Type B pancreatic cell (in vitro differentiated cells): ENCODE data around the gene ARHGEF7. TPM values are rescaled to one million over a fixed set of nuclear protein-coding genes. Genes with fewer than 3 reads are reported as not detected.

Source experiments
- DNase-seq: peaks from one replicate; pipeline ENCODE4 v3.0.0; 2021; ENCODE audit warnings: mixed read lengths; ENCODE audit not compliant: unreplicated experiment; ENCODE audit errors: extremely low spot score
- H3K27ac Mint-ChIP-seq: 2 replicates; pipeline ENCODE4 v1.8.0; 2021; ENCODE audit warnings: mild to moderate bottlenecking, mixed read lengths
- H3K27me3 Mint-ChIP-seq: 2 replicates; pipeline ENCODE4 v1.8.0; 2021; ENCODE audit warnings: mixed read lengths
- H3K36me3 Mint-ChIP-seq: 2 replicates; pipeline ENCODE4 v1.8.0; 2021; ENCODE audit warnings: mixed read lengths
- H3K4me1 Mint-ChIP-seq: one replicate; pipeline ENCODE4 v1.8.0; 2021; ENCODE audit warnings: mixed read lengths; ENCODE audit not compliant: unreplicated experiment
- H3K4me3 Mint-ChIP-seq: 2 replicates; pipeline ENCODE4 v1.8.0; 2021; ENCODE audit warnings: mild to moderate bottlenecking, mixed read lengths
- H3K9me3 Mint-ChIP-seq: 2 replicates; pipeline ENCODE4 v1.8.0; 2021; ENCODE audit warnings: mixed read lengths
- total RNA-seq: library from RNA; stranded (reverse); gene quantifications from 2 replicates; pipeline ENCODE4 v1.2.1, GENCODE V29; 2021; ENCODE audit warnings: low replicate concordance
- TF ChIP-seq, protein P1 (sequence below): fragments of 200-600 bp; sonication (generic); conservative IDR thresholded peaks from 2 replicates; pipeline ENCODE4 v1.5.0; 2021; ENCODE audit warnings: antibody characterized with exemption, mild to moderate bottlenecking

Gene ARHGEF7
- total RNA-seq, 1 donor from 2014 or later, result 103 TPM

DNA sequence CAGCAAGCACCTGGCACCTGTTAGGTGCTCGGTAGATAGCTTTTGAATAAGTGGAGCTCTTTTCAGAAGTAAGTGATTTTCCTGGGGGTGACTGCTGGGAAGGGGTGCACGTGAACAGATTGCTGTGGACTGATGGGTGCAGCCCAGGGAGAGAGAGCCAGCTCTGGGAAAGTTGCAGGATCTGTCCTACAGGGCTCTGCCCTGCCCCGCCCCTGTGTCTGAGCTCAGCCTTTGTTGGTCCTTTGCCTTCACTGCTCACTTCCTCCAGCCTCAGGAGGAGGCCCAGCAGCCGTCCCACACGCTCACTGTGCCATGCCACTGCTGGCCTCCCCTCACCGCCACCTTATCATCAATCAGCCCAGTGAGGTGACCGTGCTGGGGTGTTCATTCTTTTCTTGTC lies 171.6 kb downstream of the ARHGEF7 start:
- no peak overlapping the region for H3K4me3 Mint-ChIP-seq
- DNase-seq, result no peak
- H3K27me3 Mint-ChIP-seq, result no peaks in the 10 kb centered on the region
- TF ChIP-seq, protein P1, sequence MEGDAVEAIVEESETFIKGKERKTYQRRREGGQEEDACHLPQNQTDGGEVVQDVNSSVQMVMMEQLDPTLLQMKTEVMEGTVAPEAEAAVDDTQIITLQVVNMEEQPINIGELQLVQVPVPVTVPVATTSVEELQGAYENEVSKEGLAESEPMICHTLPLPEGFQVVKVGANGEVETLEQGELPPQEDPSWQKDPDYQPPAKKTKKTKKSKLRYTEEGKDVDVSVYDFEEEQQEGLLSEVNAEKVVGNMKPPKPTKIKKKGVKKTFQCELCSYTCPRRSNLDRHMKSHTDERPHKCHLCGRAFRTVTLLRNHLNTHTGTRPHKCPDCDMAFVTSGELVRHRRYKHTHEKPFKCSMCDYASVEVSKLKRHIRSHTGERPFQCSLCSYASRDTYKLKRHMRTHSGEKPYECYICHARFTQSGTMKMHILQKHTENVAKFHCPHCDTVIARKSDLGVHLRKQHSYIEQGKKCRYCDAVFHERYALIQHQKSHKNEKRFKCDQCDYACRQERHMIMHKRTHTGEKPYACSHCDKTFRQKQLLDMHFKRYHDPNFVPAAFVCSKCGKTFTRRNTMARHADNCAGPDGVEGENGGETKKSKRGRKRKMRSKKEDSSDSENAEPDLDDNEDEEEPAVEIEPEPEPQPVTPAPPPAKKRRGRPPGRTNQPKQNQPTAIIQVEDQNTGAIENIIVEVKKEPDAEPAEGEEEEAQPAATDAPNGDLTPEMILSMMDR, result no peak
- no peaks in the 10 kb centered on the region for H3K9me3 Mint-ChIP-seq
- H3K4me1 Mint-ChIP-seq, result no peaks in the 10 kb centered on the region
- peaks cover 18% of the 10 kb centered on the region for H3K36me3 Mint-ChIP-seq
- no peak overlapping the region for H3K27ac Mint-ChIP-seq

DNA sequence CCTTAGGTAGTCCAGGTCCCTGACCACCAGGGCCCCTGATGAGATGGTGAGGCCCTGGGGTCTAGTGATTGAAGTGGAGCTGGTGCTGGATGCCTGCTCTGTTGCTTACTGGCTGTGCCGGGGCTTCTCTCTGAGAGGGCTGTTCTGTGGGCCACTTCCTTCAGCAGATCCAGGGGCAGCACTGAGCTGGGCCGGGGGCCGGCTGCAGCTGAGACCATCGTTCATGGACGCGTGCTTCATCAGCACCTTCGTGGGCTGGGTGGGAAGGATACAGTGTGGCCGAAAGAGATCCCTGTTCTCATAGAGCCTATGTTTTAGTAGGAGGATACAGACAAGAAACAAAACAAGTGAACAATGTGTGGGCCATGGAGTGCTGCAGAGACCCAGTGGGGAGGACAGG lies 172.1 kb downstream of the ARHGEF7 start:
- H3K27me3 Mint-ChIP-seq, result no peaks in the 10 kb centered on the region
- no peak for DNase-seq
- H3K36me3 Mint-ChIP-seq, result peaks cover 22% of the 10 kb centered on the region
- TF ChIP-seq, protein P1, result no peak
- no peaks in the 10 kb centered on the region for H3K9me3 Mint-ChIP-seq
- no peak overlapping the region for H3K4me3 Mint-ChIP-seq
- no peaks in the 10 kb centered on the region for H3K4me1 Mint-ChIP-seq
- H3K27ac Mint-ChIP-seq, result no peak overlapping the region

DNA sequence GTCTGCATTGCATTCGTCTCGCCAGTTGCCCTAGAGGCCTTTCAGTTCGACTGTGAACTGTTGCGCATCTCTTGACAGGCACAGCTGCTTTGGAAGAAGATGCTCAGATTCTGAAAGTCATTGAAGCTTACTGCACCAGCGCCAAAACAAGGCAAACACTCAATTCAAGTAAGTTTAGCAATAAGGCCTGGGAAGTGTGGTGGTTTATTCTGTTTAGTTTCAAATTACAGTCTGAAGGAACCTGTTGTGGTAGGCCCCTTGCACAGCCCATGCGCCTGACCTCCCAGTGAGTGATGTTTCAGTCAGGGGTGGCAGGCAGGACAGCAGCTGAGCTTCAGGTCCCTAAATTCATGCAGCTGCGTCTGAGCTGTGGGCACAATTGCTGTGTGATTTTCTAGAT lies 173.2 kb downstream of the ARHGEF7 start:
- Mint-ChIP-seq H3K27ac (no peak overlapping the region), H3K27me3 (no peaks in the 10 kb centered on the region), H3K4me3 (no peak overlapping the region), H3K9me3 (no peaks in the 10 kb centered on the region), H3K36me3 (peaks cover 26% of the 10 kb centered on the region), H3K4me1 (no peaks in the 10 kb centered on the region)
- TF ChIP-seq, protein P1, result no peak
- no peak for DNase-seq

DNA sequence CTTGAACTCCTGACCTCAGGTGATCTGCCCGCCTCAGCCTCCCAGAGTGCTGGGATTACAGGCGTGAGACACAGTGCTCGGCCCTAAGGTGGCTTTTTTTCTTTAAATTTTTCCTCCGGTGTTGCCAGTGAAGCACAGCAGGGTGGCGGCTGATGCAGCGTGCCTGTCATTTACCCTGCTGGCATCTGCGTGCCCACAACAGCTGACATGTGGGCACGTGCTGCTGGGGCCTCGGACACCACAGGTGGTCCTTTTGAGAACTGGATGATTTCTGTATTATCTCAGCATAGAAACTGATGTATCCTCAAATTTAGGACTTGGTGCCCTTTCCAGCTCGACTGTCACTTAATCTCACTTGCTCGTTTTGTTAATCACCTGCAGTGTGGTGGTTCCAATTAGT lies 174.1 kb downstream of the ARHGEF7 start:
- Mint-ChIP-seq H3K4me3 (no peak overlapping the region), H3K9me3 (no peaks in the 10 kb centered on the region), H3K4me1 (no peaks in the 10 kb centered on the region), H3K36me3 (peaks cover 19% of the 10 kb centered on the region), H3K27ac (no peak overlapping the region), H3K27me3 (no peaks in the 10 kb centered on the region)
- DNase-seq, result no peak
- TF ChIP-seq, protein P1, result no peak

DNA sequence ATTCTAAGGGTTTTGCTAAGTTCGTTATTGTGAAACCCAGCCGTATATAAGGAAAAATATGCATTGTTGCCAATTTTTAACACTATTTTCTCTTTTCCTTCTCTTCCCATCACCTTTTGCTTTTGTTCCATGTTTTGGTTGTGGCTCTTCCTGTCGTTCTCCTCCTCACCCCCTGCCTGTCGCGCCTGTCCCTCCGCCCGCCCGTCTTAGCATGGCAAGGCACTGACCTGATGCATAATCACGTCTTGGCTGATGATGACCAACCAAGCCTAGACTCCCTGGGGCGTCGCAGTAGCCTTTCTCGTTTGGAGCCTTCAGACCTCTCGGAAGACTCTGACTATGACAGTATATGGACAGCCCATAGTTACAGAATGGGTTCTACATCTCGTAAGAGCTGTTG lies 176.8 kb downstream of the ARHGEF7 start:
- TF ChIP-seq, protein P1, result no peak

More for the DNA sequence above, 176.8 kb downstream of the ARHGEF7 start:
- Mint-ChIP-seq H3K27me3 (no peaks in the 10 kb centered on the region), H3K4me3 (no peak overlapping the region), H3K36me3 (peaks cover 16% of the 10 kb centered on the region), H3K27ac (no peak overlapping the region), H3K9me3 (no peaks in the 10 kb centered on the region), H3K4me1 (no peaks in the 10 kb centered on the region)
- no peak for DNase-seq
